ENCODE measurements around the gene ETV6.
"Not testable (repeated sequence)": the region's sequence is repeated elsewhere in the genome, so short reads cannot be mapped to it uniquely, and the experiment has no call there.

ETV6 gene

DNA sequence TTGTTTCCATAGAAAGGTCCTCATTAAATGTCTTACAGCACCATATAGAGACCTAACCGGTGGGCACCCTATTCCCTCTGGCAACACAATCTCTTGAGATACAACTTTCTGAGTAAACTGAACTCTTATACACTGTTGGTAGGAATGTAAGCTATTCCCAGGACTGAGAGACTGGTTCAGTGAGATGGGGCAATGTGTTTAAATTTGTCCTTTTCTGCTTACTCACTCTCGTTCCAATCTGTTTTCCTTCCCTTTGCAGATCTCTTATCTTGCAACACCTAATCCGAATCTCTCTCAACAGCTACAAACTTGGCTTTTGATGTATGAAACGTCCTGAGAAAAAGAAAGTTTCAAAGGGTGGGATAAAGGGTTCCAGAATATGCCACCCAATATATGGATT is 26.1 kb upstream of the ETV6 start:
- no peak overlapping the region for H3K4me2 ChIP-seq (ENCODE audit: low read depth, low read length, poor library complexity, severe bottlenecking)
- no peaks in the 10 kb centered on the region for H3K36me3 ChIP-seq (ENCODE audit: insufficient read depth, low read length)
- H3F3A ChIP-seq (ENCODE audit: low read depth) = no peaks in the 10 kb centered on the region
- H3K9me2 ChIP-seq (replicated peaks; ENCODE audit: low read depth, low read length) = no peaks in the 10 kb centered on the region
- no peaks in the 10 kb centered on the region for H3K9me3 ChIP-seq (ENCODE audit: insufficient read depth, low read depth, low read length)
- TF ChIP-seq CTCF (conservative IDR thresholded peaks at IDR 0.05; ENCODE audit: low read length) (no peak), EZH2phosphoT487 (IDR thresholded peaks at IDR 0.05; ENCODE audit: borderline replicate concordance) (no peak)
- H3K27me3 ChIP-seq (ENCODE audit: insufficient read depth, low read length, poor library complexity, severe bottlenecking) = no peaks in the 10 kb centered on the region
- H3K4me3 ChIP-seq (ENCODE audit: low read length, poor library complexity, severe bottlenecking) = no peak overlapping the region
- H3K4me1 ChIP-seq (ENCODE audit: insufficient read depth, low read length, poor library complexity, severe bottlenecking) = peaks cover 13% of the 10 kb centered on the region
- no peaks in the 10 kb centered on the region for H4K20me1 ChIP-seq (ENCODE audit: insufficient read depth, low read length, poor library complexity, severe bottlenecking)
- H2AFZ ChIP-seq (ENCODE audit: low read length) = 0 out of 2 replicates have a peak overlapping the region, but pooled peaks have one; percentile 6
- H3K79me2 ChIP-seq (ENCODE audit: insufficient read depth, low read length) = no peaks in the 10 kb centered on the region
- no peak overlapping the region for H3K9ac ChIP-seq (ENCODE audit: low read depth, low read length, poor library complexity, severe bottlenecking)

GRCh38 chr12:11624116-11624515 is 25.4 kb upstream of the ETV6 start:
- no peaks in the 10 kb centered on the region for H3K79me2 ChIP-seq (ENCODE audit: insufficient read depth, low read length)
- H2AFZ ChIP-seq (ENCODE audit: low read length) = no peak overlapping the region

GRCh38 chr12:11627709-11628108 is 21.8 kb upstream of the ETV6 start:
- not testable (repeated sequence) for H3K9me2 ChIP-seq (replicated peaks; ENCODE audit: low read depth, low read length); H4K20me1 ChIP-seq (ENCODE audit: insufficient read depth, low read length, poor library complexity, severe bottlenecking); H3K9me3 ChIP-seq (ENCODE audit: insufficient read depth, low read depth, low read length); H3K36me3 ChIP-seq (ENCODE audit: insufficient read depth, low read length); H2AFZ ChIP-seq (ENCODE audit: low read length); H3F3A ChIP-seq (ENCODE audit: low read depth); H3K4me3 ChIP-seq (ENCODE audit: low read length, poor library complexity, severe bottlenecking); H3K27me3 ChIP-seq (ENCODE audit: insufficient read depth, low read length, poor library complexity, severe bottlenecking); H3K9ac ChIP-seq (ENCODE audit: low read depth, low read length, poor library complexity, severe bottlenecking); H3K79me2 ChIP-seq (ENCODE audit: insufficient read depth, low read length); H3K4me1 ChIP-seq (ENCODE audit: insufficient read depth, low read length, poor library complexity, severe bottlenecking); H3K4me2 ChIP-seq (ENCODE audit: low read depth, low read length, poor library complexity, severe bottlenecking)

More at GRCh38 chr12:11624116-11624515, 25.4 kb upstream of the ETV6 start:
- H3K27me3 ChIP-seq (ENCODE audit: insufficient read depth, low read length, poor library complexity, severe bottlenecking) = no peaks in the 10 kb centered on the region
- H4K20me1 ChIP-seq (ENCODE audit: insufficient read depth, low read length, poor library complexity, severe bottlenecking) = no peaks in the 10 kb centered on the region
- no peaks in the 10 kb centered on the region for H3K9me2 ChIP-seq (replicated peaks; ENCODE audit: low read depth, low read length)
- H3K9ac ChIP-seq (ENCODE audit: low read depth, low read length, poor library complexity, severe bottlenecking) = no peak overlapping the region
- TF ChIP-seq EZH2phosphoT487 (IDR thresholded peaks at IDR 0.05; ENCODE audit: borderline replicate concordance) = no peak
- TF ChIP-seq CTCF (conservative IDR thresholded peaks at IDR 0.05; ENCODE audit: low read length) = no peak
- peaks cover 13% of the 10 kb centered on the region for H3K4me1 ChIP-seq (ENCODE audit: insufficient read depth, low read length, poor library complexity, severe bottlenecking)
- H3K4me2 ChIP-seq (ENCODE audit: low read depth, low read length, poor library complexity, severe bottlenecking) = no peak overlapping the region
- H3K36me3 ChIP-seq (ENCODE audit: insufficient read depth, low read length) = no peaks in the 10 kb centered on the region
- H3K4me3 ChIP-seq (ENCODE audit: low read length, poor library complexity, severe bottlenecking) = no peak overlapping the region
- H3K9me3 ChIP-seq (ENCODE audit: insufficient read depth, low read depth, low read length) = no peaks in the 10 kb centered on the region
- H3F3A ChIP-seq (ENCODE audit: low read depth) = no peaks in the 10 kb centered on the region

DNA sequence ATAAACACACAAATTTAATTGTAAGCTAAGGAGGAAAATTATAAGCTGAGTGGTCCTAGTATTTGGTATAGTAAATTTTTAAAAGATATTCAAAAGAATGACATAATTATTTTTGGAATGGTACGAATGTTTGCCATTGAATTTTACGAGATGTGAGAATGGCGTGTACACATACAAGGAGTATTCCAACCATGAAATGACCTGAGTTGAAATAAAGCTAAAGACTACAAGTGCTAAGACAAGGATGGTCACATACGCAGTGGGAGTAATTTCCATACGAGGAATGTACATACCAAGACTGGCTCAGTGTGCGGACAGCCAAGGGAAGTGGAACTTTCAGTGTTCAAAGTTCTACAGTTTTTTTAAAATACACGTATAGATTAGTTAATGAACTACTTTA is 21.1 kb upstream of the ETV6 start:
- H3K4me2 ChIP-seq (ENCODE audit: low read depth, low read length, poor library complexity, severe bottlenecking) = no peak overlapping the region
- H3K27me3 ChIP-seq (ENCODE audit: insufficient read depth, low read length, poor library complexity, severe bottlenecking) = no peaks in the 10 kb centered on the region
- TF ChIP-seq EZH2phosphoT487 (IDR thresholded peaks at IDR 0.05; ENCODE audit: borderline replicate concordance) (no peak), CTCF (conservative IDR thresholded peaks at IDR 0.05; ENCODE audit: low read length) (no peak)
- no peaks in the 10 kb centered on the region for H3F3A ChIP-seq (ENCODE audit: low read depth)
- H4K20me1 ChIP-seq (ENCODE audit: insufficient read depth, low read length, poor library complexity, severe bottlenecking) = no peaks in the 10 kb centered on the region
- H3K9me3 ChIP-seq (ENCODE audit: insufficient read depth, low read depth, low read length) = no peaks in the 10 kb centered on the region
- H2AFZ ChIP-seq (ENCODE audit: low read length) = no peak overlapping the region
- no peak overlapping the region for H3K9ac ChIP-seq (ENCODE audit: low read depth, low read length, poor library complexity, severe bottlenecking)
- no peaks in the 10 kb centered on the region for H3K79me2 ChIP-seq (ENCODE audit: insufficient read depth, low read length)
- no peak overlapping the region for H3K4me3 ChIP-seq (ENCODE audit: low read length, poor library complexity, severe bottlenecking)
- no peaks in the 10 kb centered on the region for H3K9me2 ChIP-seq (replicated peaks; ENCODE audit: low read depth, low read length)
- no peaks in the 10 kb centered on the region for H3K4me1 ChIP-seq (ENCODE audit: insufficient read depth, low read length, poor library complexity, severe bottlenecking)
- no peaks in the 10 kb centered on the region for H3K36me3 ChIP-seq (ENCODE audit: insufficient read depth, low read length)
